Activated CD4-positive, alpha-beta T cell treated with anti-CD3 and anti-CD28 coated beads, Interleukin-2, amount 50 U/mL, for 24 hours (primary cell): ENCODE data around the gene PC.
A peak's percentile ranks its signal among the peaks of the same experiment; 100 is the strongest.

ENCODE experiments used
- DNase-seq, 2 donors: peaks; one replicate each; pipeline ENCODE4 v3.0.0-alpha.2; 2020; ENCODE audit warnings: low read depth in 1 of 2, low spot score in 1 of 2

PC gene

GRCh38 chr11:66857234-66857926, 100.8 kb downstream of the PC start:
- no peak for DNase-seq

DNA sequence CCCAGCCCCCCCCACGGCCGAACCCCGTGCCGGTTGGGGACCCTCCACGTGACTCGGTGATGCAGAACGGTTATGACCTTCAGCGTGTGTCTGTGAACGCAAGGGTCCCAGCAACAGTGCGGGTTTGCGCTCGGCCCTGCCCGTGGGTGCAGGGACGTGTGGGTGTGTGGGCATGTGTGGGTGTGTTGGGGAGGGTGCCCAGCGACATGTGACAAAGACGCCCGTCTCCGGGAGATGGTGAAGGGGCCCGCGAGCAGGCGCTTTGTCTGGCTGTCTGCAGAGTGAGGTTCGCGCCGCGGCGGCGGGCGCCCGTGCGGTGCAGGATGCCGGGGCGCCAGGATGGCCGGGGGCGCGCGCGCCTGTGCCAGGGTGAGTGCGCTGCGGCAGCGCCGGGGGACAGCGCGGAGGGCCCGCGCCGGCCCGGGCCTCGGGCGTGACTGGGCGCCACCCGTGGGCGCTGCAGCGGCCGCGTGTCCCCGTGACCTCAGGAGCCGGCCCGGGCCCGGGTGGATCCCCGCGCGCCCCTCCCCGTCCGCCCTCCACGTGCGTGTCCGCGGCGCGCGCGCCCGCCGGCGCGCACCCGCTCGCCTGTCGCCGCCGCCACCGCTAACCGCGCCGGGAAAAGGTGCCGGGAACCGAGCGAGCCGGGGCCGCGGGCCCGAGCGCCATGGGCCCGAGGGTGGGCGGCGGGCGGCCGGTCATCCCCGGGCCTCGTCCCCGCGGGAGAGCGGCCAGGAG, 101.5 kb downstream of the PC start, which contains the start of gene LRFN4:
Gene LRFN4, plus strand, starts transcription at position 569 of the 738 bp plus-strand sequence. CDS start 681 bp downstream, outside the sequence.
- DNase-seq = no peak

- peak; percentile 62 to 68 for DNase-seq
These were observed 102.3 kb downstream of the PC start for GRCh38 chr11:66855574-66856495.

- DNase-seq = no peak
These were observed 103.4 kb downstream of the PC start for GRCh38 chr11:66854729-66855211.

DNA sequence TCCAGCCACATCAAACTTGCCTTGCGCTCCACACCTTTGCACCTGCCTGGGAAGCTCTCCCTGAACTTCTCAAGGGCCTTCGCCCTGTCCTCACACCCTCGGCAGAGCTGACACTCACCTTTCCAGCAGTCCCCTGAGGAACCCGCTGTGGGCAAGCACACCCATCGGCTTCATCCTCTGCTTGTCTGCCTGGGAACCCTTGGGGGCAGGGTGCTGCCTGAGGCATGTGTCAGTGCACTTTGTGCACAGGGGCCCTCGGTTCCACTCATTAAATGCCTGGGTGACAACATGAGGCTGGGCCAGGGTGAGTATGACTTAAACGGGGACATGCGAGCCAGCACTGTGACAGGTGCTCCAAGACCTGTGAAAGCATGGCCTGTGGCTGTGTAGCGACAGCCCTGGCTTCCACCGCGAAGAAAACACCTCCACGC, 103.9 kb downstream of the PC start:
- DNase-seq = no peak

- no peak for DNase-seq
These were observed 104.6 kb downstream of the PC start for GRCh38 chr11:66853242-66854229.

DNA sequence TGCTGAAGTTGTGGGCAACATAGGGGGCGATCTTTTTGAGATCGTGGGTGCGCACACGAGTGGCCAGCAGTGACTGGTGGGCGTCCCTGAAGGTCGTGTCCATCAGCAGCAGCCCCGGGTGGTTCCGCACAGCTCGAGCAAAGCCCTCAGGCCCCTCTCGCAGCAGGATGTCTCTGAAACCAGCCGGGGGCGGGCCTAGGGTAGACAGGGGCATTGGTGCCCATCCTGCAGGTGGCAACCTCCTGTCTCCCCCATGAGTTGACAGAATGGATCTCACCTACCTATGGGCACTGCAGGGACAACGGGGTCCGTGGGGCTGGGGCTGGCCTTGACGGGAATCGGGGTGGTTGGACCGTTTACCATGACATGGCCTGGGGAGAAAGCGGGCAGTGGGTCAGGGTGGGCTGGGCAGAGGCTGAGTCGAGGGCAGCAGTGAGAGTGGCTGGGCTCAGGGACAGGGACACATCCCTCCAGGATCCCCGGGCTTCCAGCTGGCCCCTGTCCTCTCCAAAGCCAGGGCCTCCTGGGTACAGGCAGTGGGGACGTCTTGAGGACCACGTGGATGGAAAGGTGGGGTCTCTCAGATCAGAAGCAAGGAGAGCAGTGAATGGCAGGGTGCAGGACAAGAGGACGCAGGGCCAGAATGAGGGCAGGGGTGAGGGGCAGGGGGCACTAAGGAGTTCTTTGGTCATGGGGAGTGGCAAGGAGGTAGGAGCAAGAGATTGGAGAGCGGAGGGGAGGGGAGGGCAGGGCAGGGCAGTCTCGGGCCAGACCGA, 105.5 kb downstream of the PC start:
- DNase-seq = no peak

DNA sequence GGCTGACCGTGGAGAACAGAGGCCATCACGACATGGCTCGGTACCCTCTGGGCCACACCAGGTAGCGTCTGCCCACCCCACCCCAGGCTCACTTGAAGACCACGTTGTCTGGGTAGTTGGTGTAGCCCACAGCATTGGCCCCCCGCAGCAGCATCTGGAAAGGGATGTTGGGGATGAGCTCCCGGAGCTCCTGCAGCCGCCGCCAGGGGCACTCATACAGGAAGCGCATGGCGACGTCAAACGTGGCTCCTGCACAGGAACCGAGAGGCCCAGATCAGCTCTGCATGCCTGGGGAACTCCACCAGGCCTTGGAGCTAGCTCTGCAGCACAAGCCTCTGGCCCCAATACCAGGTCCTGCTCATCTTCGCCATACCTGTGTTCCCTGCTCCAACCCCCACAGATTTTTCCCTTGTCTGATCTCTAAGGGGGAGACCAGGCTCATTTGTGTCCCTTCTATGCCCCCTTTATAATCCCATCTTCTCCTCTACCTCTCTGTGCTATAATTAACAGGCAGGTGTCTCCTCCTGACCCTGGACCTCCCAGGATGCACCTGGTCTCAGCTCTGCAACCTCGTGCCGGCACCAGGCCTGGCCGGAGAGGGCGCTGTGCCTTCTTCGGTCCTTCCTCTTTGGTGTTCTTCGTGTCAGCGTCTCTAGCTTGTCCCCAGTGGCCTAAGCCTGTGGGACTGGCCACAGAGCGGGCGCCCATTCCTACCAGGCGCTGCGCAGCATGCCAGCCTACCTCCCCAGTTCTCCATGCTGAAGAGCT, 106.3 kb downstream of the PC start:
- DNase-seq = peak in 1 of 2 donors; percentile 18

- no peak for DNase-seq
These were observed 107.0 kb downstream of the PC start for GRCh38 chr11:66851239-66851596.

- DNase-seq = no peak
These were observed 107.5 kb downstream of the PC start for GRCh38 chr11:66850588-66851238.

- DNase-seq = no peak
These were observed 108.0 kb downstream of the PC start for GRCh38 chr11:66850235-66850587.

GRCh38 chr11:66849501-66850234, 108.5 kb downstream of the PC start:
- DNase-seq = no peak

- DNase-seq = no peak
These were observed 109.3 kb downstream of the PC start for GRCh38 chr11:66848671-66849500.

DNA sequence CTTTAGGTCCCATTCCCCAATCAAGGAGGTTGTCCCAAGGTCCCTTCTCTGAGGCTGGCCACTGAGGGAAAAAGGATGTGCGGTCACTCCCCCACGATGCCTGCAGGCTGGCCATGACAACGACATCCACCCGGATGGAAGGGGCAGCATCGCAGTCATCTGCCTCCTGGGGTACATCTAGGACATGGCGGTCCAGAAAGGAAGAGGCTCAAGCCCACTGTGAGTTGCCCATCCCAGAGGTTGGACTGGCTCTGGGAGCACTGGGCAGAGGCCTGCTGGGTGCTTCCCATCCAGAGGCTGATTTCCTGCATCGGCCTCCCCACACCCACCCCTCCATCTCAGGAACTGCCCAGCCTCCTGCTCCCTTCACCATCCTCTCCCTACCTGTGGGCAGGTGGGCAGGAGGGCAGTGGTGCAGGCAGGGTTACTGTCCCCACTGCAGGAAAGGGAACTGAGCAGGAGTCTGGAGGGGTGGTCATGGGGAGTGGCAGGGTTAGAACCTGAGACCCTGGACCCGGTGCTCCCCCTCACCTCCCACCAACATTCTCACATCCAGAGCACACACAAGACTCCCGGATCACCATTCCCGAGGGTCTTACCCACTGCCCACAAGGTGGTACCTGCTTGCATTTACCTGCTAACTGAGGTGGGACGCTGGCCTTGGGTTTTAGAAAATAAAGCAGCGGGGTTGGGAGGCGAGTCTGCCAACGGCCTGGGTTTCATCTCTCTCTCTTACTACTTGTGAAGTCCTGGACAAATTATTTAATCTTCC, 110.5 kb downstream of the PC start:
- no peak for DNase-seq

- no peak for DNase-seq
These were observed 111.5 kb downstream of the PC start for GRCh38 chr11:66846671-66847091.

- no peak for DNase-seq
These were observed 112.3 kb downstream of the PC start for GRCh38 chr11:66845876-66846212.
